PC-3 (cell line): ENCODE results near the gene CPT2.
"Not testable (repeated sequence)": the region's sequence is repeated elsewhere in the genome, so short reads cannot be mapped to it uniquely, and the experiment has no call there.

Experiments used
- EZH2 ChIP-seq: fragments of 300-600 bp; sonication (generic); IDR thresholded peaks from one replicate; pipeline ENCODE4 v1.6.1; 2017; ENCODE audit warnings: antibody characterized with exemption, mild to moderate bottlenecking, low read length; ENCODE audit not compliant: unreplicated experiment
- EZH2phosphoT487 ChIP-seq: fragments of 300-600 bp; sonication (generic); IDR thresholded peaks from 2 replicates; pipeline ENCODE4 v1.6.1; 2018; ENCODE audit warnings: mild to moderate bottlenecking, antibody characterized with exemption, low read length, borderline replicate concordance
- TF ChIP-seq, protein P1 (sequence below): fragments of 300-600 bp; sonication (generic); conservative IDR thresholded peaks from 2 replicates; pipeline ENCODE4 v1.5.1; 2017; ENCODE audit warnings: antibody characterized with exemption, low read depth, mild to moderate bottlenecking, low read length

DNA sequence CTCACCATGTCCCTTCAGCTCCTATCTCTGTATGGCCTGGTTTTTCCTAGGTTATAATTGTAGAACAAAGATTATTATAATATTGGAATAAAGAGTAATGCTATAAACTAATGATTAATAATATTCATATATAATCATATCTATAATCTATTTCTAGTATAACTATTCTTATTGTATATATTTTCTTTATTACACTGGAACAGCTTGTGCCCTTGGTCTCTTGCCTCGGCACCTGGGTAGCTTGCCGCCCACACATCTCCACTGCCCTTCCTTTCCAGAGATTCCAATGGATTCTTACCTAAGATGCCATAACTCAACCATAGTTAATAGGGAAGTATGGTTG lies 10.7 kb upstream of the CPT2 start:
- TF ChIP-seq, protein P1, sequence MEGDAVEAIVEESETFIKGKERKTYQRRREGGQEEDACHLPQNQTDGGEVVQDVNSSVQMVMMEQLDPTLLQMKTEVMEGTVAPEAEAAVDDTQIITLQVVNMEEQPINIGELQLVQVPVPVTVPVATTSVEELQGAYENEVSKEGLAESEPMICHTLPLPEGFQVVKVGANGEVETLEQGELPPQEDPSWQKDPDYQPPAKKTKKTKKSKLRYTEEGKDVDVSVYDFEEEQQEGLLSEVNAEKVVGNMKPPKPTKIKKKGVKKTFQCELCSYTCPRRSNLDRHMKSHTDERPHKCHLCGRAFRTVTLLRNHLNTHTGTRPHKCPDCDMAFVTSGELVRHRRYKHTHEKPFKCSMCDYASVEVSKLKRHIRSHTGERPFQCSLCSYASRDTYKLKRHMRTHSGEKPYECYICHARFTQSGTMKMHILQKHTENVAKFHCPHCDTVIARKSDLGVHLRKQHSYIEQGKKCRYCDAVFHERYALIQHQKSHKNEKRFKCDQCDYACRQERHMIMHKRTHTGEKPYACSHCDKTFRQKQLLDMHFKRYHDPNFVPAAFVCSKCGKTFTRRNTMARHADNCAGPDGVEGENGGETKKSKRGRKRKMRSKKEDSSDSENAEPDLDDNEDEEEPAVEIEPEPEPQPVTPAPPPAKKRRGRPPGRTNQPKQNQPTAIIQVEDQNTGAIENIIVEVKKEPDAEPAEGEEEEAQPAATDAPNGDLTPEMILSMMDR, result not testable (repeated sequence)
- not testable (repeated sequence) for TF ChIP-seq EZH2, EZH2phosphoT487
